Upper lobe of left lung (tissue), 6 donors: Measurements from ENCODE around the gene TRUB2. TPM values are rescaled to one million over a fixed set of nuclear protein-coding genes. Genes with fewer than 3 reads are reported as not detected.

Experiments
- ATAC-seq, 2 donors: fragments of 200-7000 bp; cut with Tn5 transposase; one replicate each; pipeline ENCODE4 v1.9.1; 2022; ENCODE audit warnings: mild to moderate bottlenecking in 2 of 2, moderate library complexity in 2 of 2; ENCODE audit not compliant: low FRiP score in 2 of 2
- DNase-seq, 2 donors: peaks; one replicate each; pipeline ENCODE4 v3.0.0-alpha.2; 2019 to 2020
- H3K27ac ChIP-seq, 4 donors: fragments of 200-600 bp; sonication (generic); one replicate each; pipeline ENCODE4 v1.5.1; 2016 to 2019
- H3K27me3 ChIP-seq, 4 donors: fragments of 200-600 bp; sonication (generic); one replicate each; pipeline ENCODE4 v1.5.1; 2017 to 2019
- H3K36me3 ChIP-seq, 4 donors: fragments of 200-600 bp; sonication (generic); one replicate each; pipeline ENCODE4 v1.5.1; 2016 to 2019
- H3K4me1 ChIP-seq, 4 donors: fragments of 200-600 bp; sonication (generic); one replicate each; pipeline ENCODE4 v1.5.1; 2018 to 2019
- H3K4me3 ChIP-seq, 4 donors: fragments of 200-600 bp; sonication (generic); one replicate each; pipeline ENCODE4 v1.5.1; 2017 to 2019; ENCODE audit warnings: mild to moderate bottlenecking in 2 of 4, moderate library complexity in 1 of 4
- H3K9me3 ChIP-seq, 4 donors: fragments of 200-600 bp; sonication (generic); one replicate each; pipeline ENCODE4 v1.5.1; 2018 to 2019
- CTCF ChIP-seq, 6 experiments: fragments of 450-650 bp in 4 of 6; fragments of 200-600 bp in 2 of 6; sonication (generic) in 2 of 6; IDR thresholded peaks; one replicate each; pipeline ENCODE4 v1.5.1; 2016 to 2019; ENCODE audit warnings: antibody characterized with exemption in 6 of 6
- EP300 ChIP-seq, 4 donors: sonication (generic); formaldehyde crosslinking; IDR thresholded peaks; one replicate each; pipeline ENCODE4 v1.5.1; 2017; ENCODE audit warnings: antibody characterized with exemption in 4 of 4, control low read depth in 2 of 4
- POLR2A ChIP-seq, 4 donors: fragments of 450-650 bp; IDR thresholded peaks; one replicate each; pipeline ENCODE4 v1.5.1; 2016 to 2017; ENCODE audit warnings: antibody characterized with exemption in 4 of 4, mild to moderate bottlenecking in 2 of 4
- POLR2AphosphoS5 ChIP-seq, 2 donors: sonication (generic); formaldehyde crosslinking; IDR thresholded peaks; one replicate each; pipeline ENCODE4 v1.5.1; 2017; ENCODE audit warnings: antibody characterized with exemption in 2 of 2
- WGBS, 2 donors: methylation state at CpG; one replicate each; pipeline ENCODE4 v1.1.5; 2017 to 2018; 5-methylcytosine and 5-hydroxymethylcytosine counted together
- total RNA-seq, 6 donors: library from RNA; depleted of rRNA in 4 of 6; stranded (reverse); fragments of >200 nt in 4 of 6; gene quantifications; one replicate each; pipeline versions ENCODE4 v1.1.0 to v1.2.1, GENCODE V29; 2016 to 2021
- donor health status: DM: no; HTN: no; CAD: no; lungs with moderate emphysema.
- donor health status: DM: no; HTN: yes; CAD: no; lungs with severe emphysema.

TRUB2 gene
- total RNA-seq, 6 donors from 2014 or later: 6.9 to 24.1 (median 9.7) TPM

- no peaks in the 10 kb centered on the region for H3K4me1 ChIP-seq
- peaks cover 36 to 78% (median 71%) of the 10 kb centered on the region in 4 donors for H3K36me3 ChIP-seq
- TF ChIP-seq POLR2AphosphoS5 (IDR thresholded peaks at IDR 0.05) (no peak), POLR2A (IDR thresholded peaks at IDR 0.05) (no peak), EP300 (IDR thresholded peaks at IDR 0.05) (no peak), CTCF (IDR thresholded peaks at IDR 0.05) (no peak)
- no peaks in the 10 kb centered on the region for H3K9me3 ChIP-seq
- H3K27me3 ChIP-seq: no peaks in the 10 kb centered on the region
- no peak overlapping the region for H3K27ac ChIP-seq
- no peak for ATAC-seq
- no peak for DNase-seq
- no peak overlapping the region for H3K4me3 ChIP-seq
- WGBS, 2 donors: 91 to 92% methylated on average over 6 of the region's 6 CpGs
These were observed 63.9 kb downstream of the TRUB2 start for GRCh38 chr9:128258326-128258725.

- WGBS, 2 donors: 89 to 92% methylated on average over 11 of the region's 11 CpGs
- Histone ChIP-seq H3K4me1 (no peaks in the 10 kb centered on the region), H3K27me3 (no peaks in the 10 kb centered on the region), H3K9me3 (no peaks in the 10 kb centered on the region), H3K36me3 (peaks cover 36 to 74% (median 68%) of the 10 kb centered on the region in 4 donors), H3K4me3 (no peak overlapping the region), H3K27ac (no peak overlapping the region)
- no peak for TF ChIP-seq EP300 (IDR thresholded peaks at IDR 0.05)
- no peak for TF ChIP-seq POLR2A (IDR thresholded peaks at IDR 0.05)
- no peak for TF ChIP-seq POLR2AphosphoS5 (IDR thresholded peaks at IDR 0.05)
- TF ChIP-seq CTCF (IDR thresholded peaks at IDR 0.05): no peak
- no peak for ATAC-seq
- DNase-seq: no peak
These were observed 64.3 kb downstream of the TRUB2 start for GRCh38 chr9:128257907-128258306.

- WGBS, 2 donors: 82 to 84% methylated on average over 14 to 19 of the region's 23 CpGs
- Histone ChIP-seq H3K4me3 (no peak overlapping the region), H3K27me3 (no peaks in the 10 kb centered on the region), H3K27ac (no peak overlapping the region), H3K4me1 (no peaks in the 10 kb centered on the region), H3K36me3 (peaks cover 36 to 67% (median 61%) of the 10 kb centered on the region in 4 donors), H3K9me3 (no peaks in the 10 kb centered on the region)
- peak in 1 of 2 donors; percentile 9 for ATAC-seq
- no peak for TF ChIP-seq POLR2A (IDR thresholded peaks at IDR 0.05)
- TF ChIP-seq EP300 (IDR thresholded peaks at IDR 0.05): no peak
- TF ChIP-seq POLR2AphosphoS5 (IDR thresholded peaks at IDR 0.05): no peak
- no peak for TF ChIP-seq CTCF (IDR thresholded peaks at IDR 0.05)
- no peak for DNase-seq
These were observed 65.0 kb downstream of the TRUB2 start for GRCh38 chr9:128257086-128257825.

Other genes starting within 250 kb of the TRUB2 start
- gene PTGES2, start 194.7 kb downstream of the TRUB2 start, total RNA-seq: 100 to 1,000 TPM in 1 of 6 donors, 10 to 100 TPM in 5; 45.9 to 116 (median 61.1) TPM
- 100 to 1,000 TPM in 2 of 6 donors, 10 to 100 TPM in 3, 1 to 10 TPM in 1; 9.0 to 193 (median 38.2) TPM for gene LCN2, start 173.0 kb downstream of the TRUB2 start, total RNA-seq
- 100 to 1,000 TPM in 3 of 6 donors, 10 to 100 TPM in 3; 62.4 to 204 (median 102) TPM for gene BBLN, start 162.2 kb downstream of the TRUB2 start, total RNA-seq
- gene CIZ1, start 130.9 kb downstream of the TRUB2 start, total RNA-seq: 100 to 1,000 TPM in 3 of 6 donors, 10 to 100 TPM in 3; 53.4 to 136 (median 95.5) TPM
- 10 to 100 TPM in 2 of 6 donors, 1 to 10 TPM in 4; 1.4 to 17.8 (median 7.9) TPM for gene DNM1, start 119.1 kb downstream of the TRUB2 start, total RNA-seq
- gene GOLGA2, start 46.4 kb downstream of the TRUB2 start, total RNA-seq: 100 to 1,000 TPM in 2 of 6 donors, 10 to 100 TPM in 4; 78.4 to 138 (median 93.8) TPM
- 10 to 100 TPM; 13.7 to 28.3 (median 22.8) TPM for gene SWI5, start 46.2 kb downstream of the TRUB2 start, total RNA-seq
- gene COQ4, start 392 bp upstream of the TRUB2 start, total RNA-seq: 10 to 100 TPM; 36.1 to 83.8 (median 55.2) TPM
- gene SLC27A4, start 18.1 kb upstream of the TRUB2 start, total RNA-seq: 10 to 100 TPM; 17.8 to 30.1 (median 19.5) TPM
- gene URM1, start 48.9 kb upstream of the TRUB2 start, total RNA-seq: 10 to 100 TPM; 11.1 to 57.9 (median 28.7) TPM
- 10 to 100 TPM in 5 of 6 donors, 1 to 10 TPM in 1; 9.2 to 47.1 (median 15.4) TPM for gene CERCAM, start 98.4 kb upstream of the TRUB2 start, total RNA-seq
- gene ODF2, start 133.6 kb upstream of the TRUB2 start, total RNA-seq: 10 to 100 TPM; 12.2 to 50.3 (median 22.5) TPM
- gene GLE1, start 182.3 kb upstream of the TRUB2 start, total RNA-seq: 10 to 100 TPM; 19.0 to 36.7 (median 24.5) TPM
- 100 to 1,000 TPM; 254 to 547 (median 401) TPM for gene SPTAN1, start 230.1 kb upstream of the TRUB2 start, total RNA-seq